Measurements from ENCODE around the gene DKKL1. TPM values are rescaled to one million over a fixed set of nuclear protein-coding genes. Genes with fewer than 3 reads are reported as not detected.
A peak's percentile ranks its signal among the peaks of the same experiment; 100 is the strongest.
"Not testable (repeated sequence)": the region's sequence is repeated elsewhere in the genome, so short reads cannot be mapped to it uniquely, and the experiment has no call there.

The DKKL1 gene
- total RNA-seq, 1 donor from 2014 or later = not detected

DNA sequence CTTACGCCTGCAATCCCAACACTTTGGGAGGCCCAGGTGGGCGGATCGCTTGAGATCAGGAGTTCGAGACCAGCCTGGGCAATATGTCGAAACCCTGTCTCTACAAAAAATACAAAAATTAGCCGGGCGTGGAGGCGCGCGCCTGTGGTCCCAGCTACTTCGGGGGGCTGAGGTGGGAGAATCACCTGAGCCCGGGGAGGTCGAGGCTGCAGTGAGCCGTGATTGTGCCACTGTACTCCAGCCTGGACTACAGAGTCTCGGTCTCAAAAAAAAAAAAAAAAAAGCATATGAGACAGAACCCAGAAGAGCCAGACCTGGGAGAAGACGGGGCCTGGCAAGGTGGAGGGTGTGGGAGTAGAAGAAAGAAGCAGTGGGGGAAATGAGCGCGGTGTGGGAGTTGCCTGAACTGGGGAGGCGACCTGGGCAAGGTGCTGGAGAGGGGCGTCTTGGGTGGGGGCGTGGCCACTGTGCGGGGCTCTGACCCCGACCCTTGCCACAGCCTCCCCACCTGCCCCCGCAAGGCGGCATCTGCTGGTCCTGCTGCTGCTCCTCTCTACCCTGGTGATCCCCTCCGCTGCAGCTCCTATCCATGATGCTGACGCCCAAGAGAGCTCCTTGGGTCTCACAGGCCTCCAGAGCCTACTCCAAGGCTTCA, 533 bp downstream of the DKKL1 start:
- H3K4me3 ChIP-seq (ENCODE audit: low read depth, low read length) = peak overlapping the region; percentile 33
- DNase-seq (ENCODE audit: low read depth) = no peak
- TF ChIP-seq, protein P1, sequence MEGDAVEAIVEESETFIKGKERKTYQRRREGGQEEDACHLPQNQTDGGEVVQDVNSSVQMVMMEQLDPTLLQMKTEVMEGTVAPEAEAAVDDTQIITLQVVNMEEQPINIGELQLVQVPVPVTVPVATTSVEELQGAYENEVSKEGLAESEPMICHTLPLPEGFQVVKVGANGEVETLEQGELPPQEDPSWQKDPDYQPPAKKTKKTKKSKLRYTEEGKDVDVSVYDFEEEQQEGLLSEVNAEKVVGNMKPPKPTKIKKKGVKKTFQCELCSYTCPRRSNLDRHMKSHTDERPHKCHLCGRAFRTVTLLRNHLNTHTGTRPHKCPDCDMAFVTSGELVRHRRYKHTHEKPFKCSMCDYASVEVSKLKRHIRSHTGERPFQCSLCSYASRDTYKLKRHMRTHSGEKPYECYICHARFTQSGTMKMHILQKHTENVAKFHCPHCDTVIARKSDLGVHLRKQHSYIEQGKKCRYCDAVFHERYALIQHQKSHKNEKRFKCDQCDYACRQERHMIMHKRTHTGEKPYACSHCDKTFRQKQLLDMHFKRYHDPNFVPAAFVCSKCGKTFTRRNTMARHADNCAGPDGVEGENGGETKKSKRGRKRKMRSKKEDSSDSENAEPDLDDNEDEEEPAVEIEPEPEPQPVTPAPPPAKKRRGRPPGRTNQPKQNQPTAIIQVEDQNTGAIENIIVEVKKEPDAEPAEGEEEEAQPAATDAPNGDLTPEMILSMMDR (conservative IDR thresholded peaks at IDR 0.05; ENCODE audit: low read depth, low read length) = no peak

DNA sequence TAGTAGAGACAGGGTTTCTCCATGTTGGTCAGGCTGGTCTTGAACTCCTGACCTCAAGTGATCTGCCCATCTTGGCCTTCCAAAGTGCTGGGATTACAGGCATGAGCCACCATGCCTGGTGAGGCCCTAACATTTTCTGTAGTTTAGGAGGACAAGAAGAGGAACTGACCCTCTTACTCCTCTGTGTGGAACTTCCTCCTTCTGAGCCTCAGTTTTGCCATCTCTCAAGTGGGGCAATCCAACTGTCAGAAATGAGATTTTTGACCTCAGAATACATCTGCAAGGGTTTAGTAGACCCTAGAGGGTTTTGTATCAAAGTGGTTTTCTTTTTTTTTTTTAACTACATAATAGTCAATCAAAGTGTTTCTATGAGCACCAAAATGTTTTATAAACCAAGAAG, 2.4 kb downstream of the DKKL1 start:
- H3K4me3 ChIP-seq (ENCODE audit: low read depth, low read length) = no peak overlapping the region
- TF ChIP-seq, protein P1 (conservative IDR thresholded peaks at IDR 0.05; ENCODE audit: low read depth, low read length) = no peak
- DNase-seq (ENCODE audit: low read depth) = no peak

DNA sequence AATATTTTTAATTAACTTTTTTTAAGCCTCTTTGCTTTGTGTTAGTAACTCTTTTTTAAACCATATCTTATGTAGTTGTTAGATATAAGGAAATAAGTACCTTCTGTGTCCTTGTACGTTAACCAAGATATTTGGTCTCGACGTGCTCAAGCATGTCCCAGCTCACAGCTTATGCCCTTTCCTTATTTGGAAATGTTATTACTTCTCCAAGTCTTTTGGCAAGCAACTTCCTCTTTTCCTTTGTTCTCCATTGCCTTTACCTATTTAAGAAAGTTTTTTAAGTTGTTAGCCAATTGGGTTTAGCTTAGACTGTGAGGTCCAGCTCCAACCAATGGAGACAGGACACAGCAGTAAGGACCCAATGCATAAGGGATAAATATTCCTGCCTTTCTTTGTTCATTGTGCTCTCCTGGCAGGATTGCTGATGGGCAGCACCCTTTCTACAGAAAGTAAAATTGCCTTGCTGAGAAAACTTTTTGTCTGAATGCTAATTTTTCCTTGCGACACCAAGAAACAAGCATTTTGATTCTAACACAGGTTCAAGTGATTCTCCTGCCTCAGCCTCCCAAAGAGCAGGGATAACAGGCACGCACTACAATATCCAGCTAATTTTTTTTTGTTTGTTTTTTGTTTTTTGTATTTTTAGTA, 5.2 kb downstream of the DKKL1 start:
- DNase-seq (ENCODE audit: low read depth) = no peak
- H3K4me3 ChIP-seq (ENCODE audit: low read depth, low read length) = no peak overlapping the region
- TF ChIP-seq, protein P1 (conservative IDR thresholded peaks at IDR 0.05; ENCODE audit: low read depth, low read length) = no peak

DNA sequence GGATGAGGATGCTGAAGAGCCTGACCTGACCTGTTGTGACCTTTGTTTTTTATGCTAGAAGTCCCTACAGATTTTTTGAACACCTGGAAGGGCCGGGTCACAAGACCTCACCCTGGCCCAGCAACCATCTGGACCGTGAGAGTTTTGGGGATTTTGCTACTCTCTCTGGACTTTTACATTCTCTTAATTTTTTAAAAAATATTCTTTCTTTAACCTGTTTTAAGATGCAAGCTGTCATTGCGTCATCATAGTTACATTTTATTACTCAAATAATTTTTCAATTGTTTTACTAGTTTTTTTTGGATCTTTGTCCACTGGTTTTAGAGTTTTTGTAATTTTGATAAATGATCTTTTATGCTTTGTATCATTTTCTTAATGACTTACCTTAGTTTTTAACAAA, 7.5 kb downstream of the DKKL1 start:
- TF ChIP-seq, protein P1 (conservative IDR thresholded peaks at IDR 0.05; ENCODE audit: low read depth, low read length) = no peak
- DNase-seq (ENCODE audit: low read depth) = no peak
- no peak overlapping the region for H3K4me3 ChIP-seq (ENCODE audit: low read depth, low read length)

DNA sequence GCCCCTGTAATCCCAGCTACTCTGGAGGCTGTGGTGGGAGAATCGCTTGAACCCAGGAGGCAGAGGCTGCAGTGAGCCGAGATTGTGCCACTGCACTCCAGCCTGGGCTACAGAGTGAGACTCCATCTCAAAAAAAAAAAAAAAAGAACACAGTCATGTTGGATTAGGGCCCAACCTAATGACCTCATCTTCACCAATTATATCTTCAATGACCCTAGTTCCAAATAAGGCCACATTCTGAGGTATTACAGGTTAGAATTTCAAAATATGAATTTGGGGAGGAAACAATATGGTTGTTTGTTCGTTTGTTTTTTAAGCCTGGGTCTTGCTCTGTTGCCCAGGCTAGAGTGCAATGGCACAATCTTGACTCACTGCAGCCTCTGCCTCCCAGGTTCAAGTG, 9.5 kb downstream of the DKKL1 start:
- not testable (repeated sequence) for H3K4me3 ChIP-seq (ENCODE audit: low read depth, low read length); DNase-seq (ENCODE audit: low read depth)

DNA sequence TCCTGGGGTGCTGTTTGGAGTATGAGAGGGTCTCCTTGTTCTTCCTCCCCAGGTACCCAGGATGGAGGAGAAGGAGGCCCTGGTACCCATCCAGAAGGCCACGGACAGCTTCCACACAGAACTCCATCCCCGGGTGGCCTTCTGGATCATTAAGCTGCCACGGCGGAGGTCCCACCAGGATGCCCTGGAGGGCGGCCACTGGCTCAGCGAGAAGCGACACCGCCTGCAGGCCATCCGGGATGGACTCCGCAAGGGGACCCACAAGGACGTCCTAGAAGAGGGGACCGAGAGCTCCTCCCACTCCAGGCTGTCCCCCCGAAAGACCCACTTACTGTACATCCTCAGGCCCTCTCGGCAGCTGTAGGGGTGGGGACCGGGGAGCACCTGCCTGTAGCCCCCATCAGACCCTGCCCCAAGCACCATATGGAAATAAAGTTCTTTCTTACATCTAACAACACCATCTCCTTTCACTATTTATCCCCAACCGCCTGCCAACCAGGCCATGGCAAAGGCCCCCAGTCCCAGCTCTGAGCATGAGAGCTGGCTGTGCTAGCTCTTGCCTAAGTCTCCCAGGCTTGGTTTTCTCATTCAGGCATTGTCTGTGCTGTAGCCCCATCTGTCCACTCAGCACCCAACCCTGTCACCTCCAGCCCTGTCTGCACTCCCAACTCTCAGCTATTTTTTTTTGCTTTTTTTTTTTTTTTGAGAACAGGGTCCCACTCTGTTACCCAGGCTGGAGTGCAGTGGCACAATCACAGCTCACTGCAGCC, 11.2 kb downstream of the DKKL1 start:
- DNase-seq (ENCODE audit: low read depth) = no peak
- TF ChIP-seq, protein P1 (conservative IDR thresholded peaks at IDR 0.05; ENCODE audit: low read depth, low read length) = no peak
- no peak overlapping the region for H3K4me3 ChIP-seq (ENCODE audit: low read depth, low read length)

DNA sequence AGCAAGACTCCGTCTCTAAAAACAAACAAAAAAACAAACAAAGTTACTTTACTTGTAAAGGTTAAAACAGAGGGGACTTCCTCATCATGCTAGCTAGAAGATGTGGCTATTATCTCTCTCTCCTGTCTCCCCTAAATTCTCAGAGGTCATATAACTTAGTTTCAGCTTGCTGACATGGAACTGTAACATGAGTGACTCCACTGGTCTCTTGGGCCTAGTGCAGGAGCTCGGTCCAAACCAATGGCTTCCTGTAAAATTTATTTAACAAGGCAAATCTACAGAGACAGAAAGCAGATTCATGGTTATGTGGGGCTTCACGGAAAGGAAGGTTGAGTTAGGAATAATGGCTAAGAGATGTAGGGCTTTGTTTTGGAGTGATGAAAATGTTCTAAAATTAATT, 14.8 kb downstream of the DKKL1 start:
- TF ChIP-seq, protein P1 (conservative IDR thresholded peaks at IDR 0.05; ENCODE audit: low read depth, low read length) = no peak
- no peak for DNase-seq (ENCODE audit: low read depth)
- H3K4me3 ChIP-seq (ENCODE audit: low read depth, low read length) = no peak overlapping the region
